GM12892 (cell line): Measurements from ENCODE around the gene ETFB.

Source experiments
- POLR2A ChIP-seq: IDR thresholded peaks from 2 replicates; pipeline ENCODE4 v1.6.1; 2011; ENCODE audit warnings: low read depth, low read length, control low read depth
- TAF1 ChIP-seq: IDR thresholded peaks from 2 replicates; pipeline ENCODE4 v1.6.1; 2011; ENCODE audit warnings: low read depth, mild to moderate bottlenecking, control low read depth, low read length, borderline replicate concordance

GRCh38 chr19:51320280-51320657 is 45.9 kb downstream of the ETFB start:
- no peak for TF ChIP-seq POLR2A
- TF ChIP-seq TAF1, result no peak
